GM19372 (cell line): ENCODE data around the gene CLCNKA.
"Not testable (repeated sequence)": the region's sequence is repeated elsewhere in the genome, so short reads cannot be mapped to it uniquely, and the experiment has no call there.

ENCODE experiments used
- ATAC-seq: cut with Tn5 transposase; IDR thresholded peaks from one replicate; pipeline ENCODE4 v1.9.1; 2021; ENCODE audit warnings: mild to moderate bottlenecking, low read depth, moderate library complexity; ENCODE audit not compliant: unreplicated experiment

CLCNKA gene

GRCh38 chr1:16061266-16061665 lies 39.4 kb downstream of the CLCNKA start:
- no peak for ATAC-seq

- ATAC-seq = not testable (repeated sequence)
Observed at GRCh38 chr1:16061989-16062686, 40.3 kb downstream of the CLCNKA start.

- not testable (repeated sequence) for ATAC-seq
Observed at GRCh38 chr1:16062687-16063075, 40.8 kb downstream of the CLCNKA start.

GRCh38 chr1:16063226-16063829 lies 41.5 kb downstream of the CLCNKA start:
- no peak for ATAC-seq

- no peak for ATAC-seq
Observed at GRCh38 chr1:16063921-16064320, 42.1 kb downstream of the CLCNKA start.

- ATAC-seq = no peak
Observed at GRCh38 chr1:16064536-16065268, 42.9 kb downstream of the CLCNKA start.

- ATAC-seq = no peak
Observed at GRCh38 chr1:16065269-16065576, 43.4 kb downstream of the CLCNKA start.

GRCh38 chr1:16066245-16066644 lies 44.4 kb downstream of the CLCNKA start:
- no peak for ATAC-seq

- no peak for ATAC-seq
Observed at GRCh38 chr1:16067127-16067768, 45.4 kb downstream of the CLCNKA start.

- ATAC-seq = no peak
Observed at GRCh38 chr1:16067933-16068332, 46.1 kb downstream of the CLCNKA start.

- no peak for ATAC-seq
Observed at GRCh38 chr1:16068356-16069270, 46.8 kb downstream of the CLCNKA start.

GRCh38 chr1:16070640-16071355 lies 49.0 kb downstream of the CLCNKA start:
- no peak for ATAC-seq

- no peak for ATAC-seq
Observed at GRCh38 chr1:16071614-16072013, 49.8 kb downstream of the CLCNKA start.

GRCh38 chr1:16072095-16072494 lies 50.3 kb downstream of the CLCNKA start:
- no peak for ATAC-seq

- ATAC-seq = no peak
Observed at GRCh38 chr1:16072616-16073484, 51.0 kb downstream of the CLCNKA start.

GRCh38 chr1:16073490-16074119 lies 51.8 kb downstream of the CLCNKA start, which contains the start of gene FAM131C:
Gene FAM131C, minus strand, starts transcription at chr1:16073651. Its CDS starts 209 bp downstream, at chr1:16073442.
- no peak for ATAC-seq

GRCh38 chr1:16074217-16074616 lies 52.4 kb downstream of the CLCNKA start:
- ATAC-seq = no peak

- ATAC-seq = no peak
Observed at GRCh38 chr1:16075337-16076030, 53.6 kb downstream of the CLCNKA start.
